Endometrium (tissue), 2 donors: ENCODE measurements around the gene HMCN2.

Source experiments
- FAIRE-seq: peaks from 2 replicates; lab custom pipeline; 2012; peaks lifted over from hg19 to GRCh38; lab: Jason Lieb, UNC
- donor health status: control.
- donor health status: control.

The HMCN2 gene

DNA sequence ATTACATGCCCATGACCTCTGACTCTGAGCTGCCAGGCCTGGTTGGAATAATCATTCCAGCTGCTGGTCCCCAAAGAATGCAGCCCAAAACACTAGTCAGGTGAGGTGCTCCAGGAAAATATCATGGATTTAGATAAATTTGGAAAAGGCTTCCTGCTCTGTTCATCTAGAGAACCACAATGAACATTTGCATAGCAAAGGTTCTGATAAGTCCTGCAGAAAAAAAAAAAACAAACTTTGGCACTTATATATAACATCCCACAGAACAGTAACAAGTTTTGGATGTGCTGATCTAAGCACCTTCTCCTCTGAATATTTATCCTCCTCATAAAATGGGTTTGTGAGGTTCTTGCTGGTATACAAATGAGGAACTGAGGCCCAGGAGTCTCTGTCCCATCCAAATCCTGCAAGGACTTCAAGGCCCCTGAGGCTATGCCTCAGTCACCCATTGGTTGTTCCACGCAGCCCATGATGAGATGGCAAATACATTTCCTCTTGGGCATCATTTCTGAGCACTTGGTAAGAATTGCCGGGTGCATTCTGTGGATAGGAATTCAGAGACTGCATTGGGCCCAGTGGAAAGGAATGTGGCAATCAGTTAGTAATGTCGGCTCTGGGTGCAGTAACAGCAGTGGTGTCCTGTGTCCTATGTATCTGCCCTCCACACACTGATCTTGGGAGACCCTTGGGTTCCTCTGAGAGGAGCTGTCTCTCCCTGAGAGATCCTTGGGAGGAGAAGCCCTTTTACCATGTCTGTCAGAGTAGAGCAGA, 105.8 kb downstream of the HMCN2 start:
- FAIRE-seq: no peak

GRCh38 chr9:130372057-130372456, 106.5 kb downstream of the HMCN2 start:
- FAIRE-seq: no peak

- no peak for FAIRE-seq
Measured at GRCh38 chr9:130373679-130374325, 108.2 kb downstream of the HMCN2 start.

GRCh38 chr9:130377612-130378011, 112.1 kb downstream of the HMCN2 start:
- FAIRE-seq: no peak

GRCh38 chr9:130378875-130379648, 113.5 kb downstream of the HMCN2 start:
- FAIRE-seq: no peak

- no peak for FAIRE-seq
Measured at GRCh38 chr9:130379649-130379970, 114.0 kb downstream of the HMCN2 start.

DNA sequence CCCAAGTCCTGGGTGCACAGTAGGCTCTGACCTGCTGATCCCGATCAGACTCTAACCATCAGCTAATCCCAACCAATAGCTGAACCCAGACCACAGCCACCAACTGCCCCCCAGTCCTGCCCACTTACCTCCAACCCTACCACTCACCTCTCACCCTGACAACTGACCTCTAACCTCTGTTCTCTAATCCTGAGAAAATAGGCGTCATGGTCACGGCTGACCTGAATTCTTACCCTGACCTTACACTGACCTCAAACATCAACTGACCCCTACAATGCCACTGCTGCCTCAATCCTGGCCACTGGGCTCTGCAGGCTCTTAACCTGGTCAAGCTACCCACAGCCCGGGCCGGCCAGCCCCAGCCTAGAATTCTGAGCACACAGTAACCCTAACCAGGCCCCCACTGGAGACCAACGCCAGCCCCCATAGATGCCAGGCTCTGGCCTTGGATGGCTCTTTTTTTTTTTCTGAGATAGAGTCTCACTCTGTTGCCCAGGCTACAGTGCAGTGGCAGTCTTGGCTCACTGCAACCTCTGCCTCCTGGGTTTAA, 115.4 kb downstream of the HMCN2 start:
- no peak for FAIRE-seq

DNA sequence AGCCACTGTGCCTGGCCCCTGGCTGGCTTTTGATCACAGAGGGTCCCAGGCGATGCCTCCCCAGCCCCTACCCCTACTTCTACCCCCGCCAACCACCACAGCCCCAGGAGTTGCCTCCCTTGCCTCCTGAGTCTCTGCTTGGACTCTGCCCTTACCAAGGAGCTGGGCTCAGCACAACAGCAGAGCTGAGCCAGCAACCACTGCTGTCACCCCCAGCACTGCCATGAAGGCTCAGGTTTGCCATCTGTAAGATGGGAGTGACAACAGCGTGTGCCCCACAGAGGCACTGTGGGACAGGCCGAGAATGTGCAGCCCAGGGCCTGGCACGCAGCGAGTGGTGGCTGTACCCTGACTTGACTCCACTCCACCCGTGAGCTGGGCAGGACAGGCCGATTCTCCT, 116.1 kb downstream of the HMCN2 start:
- FAIRE-seq: no peak

DNA sequence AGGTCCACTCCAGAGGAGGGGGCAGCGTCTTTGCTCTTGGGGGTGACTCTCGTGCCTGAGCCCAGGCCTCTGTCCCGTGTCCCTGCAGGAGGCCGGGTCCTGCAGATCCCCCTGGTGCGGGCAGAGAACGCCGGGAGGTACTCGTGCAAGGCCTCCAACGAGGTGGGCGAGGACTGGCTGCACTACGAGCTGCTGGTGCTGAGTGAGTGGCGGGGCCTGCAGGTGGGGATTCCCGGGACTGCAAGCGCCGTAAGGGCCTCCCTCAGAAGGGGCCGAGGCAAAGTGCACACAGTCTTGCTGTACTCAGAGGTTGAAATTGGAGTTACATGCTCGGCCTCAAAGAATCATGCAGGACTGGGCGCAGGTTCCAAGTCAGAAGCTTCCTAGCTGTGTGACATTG, 116.5 kb downstream of the HMCN2 start:
- no peak for FAIRE-seq

DNA sequence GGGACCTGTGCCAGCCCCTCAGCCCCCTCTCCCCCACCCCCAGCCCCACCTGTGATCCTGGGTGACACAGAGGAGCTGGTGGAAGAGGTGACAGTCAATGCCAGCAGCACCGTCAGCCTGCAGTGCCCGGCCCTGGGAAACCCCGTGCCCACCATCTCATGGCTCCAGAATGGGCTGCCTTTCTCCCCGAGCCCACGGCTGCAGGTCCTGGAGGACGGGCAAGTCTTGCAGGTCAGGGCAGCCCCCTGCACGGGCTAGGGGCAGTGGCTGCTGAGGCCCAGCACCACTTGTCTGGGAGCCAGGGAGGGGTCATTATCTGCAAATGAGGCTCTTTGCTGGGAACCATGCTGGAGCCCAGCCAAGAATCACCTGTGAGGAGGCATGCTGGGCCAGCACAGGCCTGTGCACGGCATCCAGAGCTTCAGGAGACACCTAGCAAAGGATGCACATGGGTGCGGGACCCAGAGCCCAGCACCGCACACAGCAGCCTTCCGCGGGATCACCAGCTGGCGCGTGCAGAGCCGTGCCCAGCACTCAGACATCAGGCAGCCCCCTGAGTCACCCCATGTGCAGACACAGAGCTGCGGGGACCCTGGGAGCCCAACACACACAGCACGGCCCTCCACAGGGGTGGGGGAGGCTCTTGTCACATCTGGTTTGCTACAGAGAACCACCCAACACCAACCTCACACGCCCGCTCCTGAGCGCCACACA, 117.2 kb downstream of the HMCN2 start:
- FAIRE-seq: no peak

DNA sequence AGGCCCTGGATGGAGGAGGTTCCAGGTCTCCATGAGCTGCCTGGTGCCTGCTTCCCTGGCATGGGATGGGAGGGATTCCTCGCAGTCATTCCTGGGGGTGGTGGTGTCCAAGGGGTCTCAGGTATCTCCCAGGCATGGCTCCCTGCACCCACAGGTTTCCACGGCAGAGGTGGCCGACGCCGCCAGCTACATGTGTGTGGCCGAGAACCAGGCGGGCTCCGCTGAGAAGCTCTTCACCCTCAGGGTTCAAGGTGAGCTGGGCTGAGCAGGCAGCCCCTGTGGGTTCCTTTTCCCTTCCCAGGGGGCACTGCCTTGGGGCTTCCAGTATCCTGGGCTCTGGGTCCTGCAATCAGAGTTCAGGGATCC, 117.8 kb downstream of the HMCN2 start:
- no peak for FAIRE-seq

- FAIRE-seq: no peak
Measured at GRCh38 chr9:130383979-130384676, 118.6 kb downstream of the HMCN2 start.

GRCh38 chr9:130385257-130385656, 119.7 kb downstream of the HMCN2 start:
- FAIRE-seq: no peak

GRCh38 chr9:130387398-130387797, 121.8 kb downstream of the HMCN2 start:
- FAIRE-seq: no peak

GRCh38 chr9:130387905-130388304, 122.3 kb downstream of the HMCN2 start:
- no peak for FAIRE-seq

- FAIRE-seq: no peak
Measured at GRCh38 chr9:130390390-130390789, 124.8 kb downstream of the HMCN2 start.

DNA sequence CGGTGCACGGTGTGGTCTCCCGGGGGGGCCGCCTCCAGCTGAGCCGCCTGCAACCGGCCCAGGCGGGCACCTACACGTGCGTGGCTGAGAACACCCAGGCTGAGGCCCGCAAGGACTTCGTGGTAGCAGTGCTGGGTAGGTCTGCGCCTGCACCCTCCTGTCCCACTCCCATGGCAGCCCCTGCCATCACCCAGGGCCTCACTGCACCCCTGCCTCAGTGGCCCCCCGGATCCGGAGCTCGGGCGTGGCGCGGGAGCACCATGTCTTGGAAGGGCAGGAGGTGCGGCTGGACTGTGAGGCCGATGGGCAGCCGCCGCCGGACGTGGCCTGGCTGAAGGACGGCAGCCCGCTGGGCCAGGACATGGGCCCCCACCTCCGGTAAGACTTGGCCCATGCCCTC, 125.4 kb downstream of the HMCN2 start:
- no peak for FAIRE-seq

DNA sequence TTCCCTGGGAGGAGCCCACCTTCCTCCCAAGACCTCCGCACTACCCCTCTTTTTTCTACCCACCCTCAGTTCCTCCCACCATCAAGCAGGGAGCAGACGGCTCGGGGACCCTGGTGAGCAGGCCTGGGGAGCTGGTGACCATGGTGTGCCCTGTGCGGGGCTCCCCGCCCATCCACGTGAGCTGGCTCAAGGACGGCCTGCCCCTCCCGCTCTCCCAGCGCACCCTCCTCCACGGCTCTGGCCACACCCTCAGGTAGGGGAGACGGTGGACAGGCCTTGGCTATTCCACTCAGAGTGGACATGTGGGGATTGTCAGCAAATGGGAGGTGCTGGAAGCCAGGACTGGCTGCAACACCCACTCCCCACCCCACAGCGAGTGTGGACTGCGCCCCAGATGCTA, 126.3 kb downstream of the HMCN2 start:
- no peak for FAIRE-seq

- FAIRE-seq: no peak
Measured at GRCh38 chr9:130393681-130394071, 128.1 kb downstream of the HMCN2 start.

- no peak for FAIRE-seq
Measured at GRCh38 chr9:130394320-130394719, 128.8 kb downstream of the HMCN2 start.

DNA sequence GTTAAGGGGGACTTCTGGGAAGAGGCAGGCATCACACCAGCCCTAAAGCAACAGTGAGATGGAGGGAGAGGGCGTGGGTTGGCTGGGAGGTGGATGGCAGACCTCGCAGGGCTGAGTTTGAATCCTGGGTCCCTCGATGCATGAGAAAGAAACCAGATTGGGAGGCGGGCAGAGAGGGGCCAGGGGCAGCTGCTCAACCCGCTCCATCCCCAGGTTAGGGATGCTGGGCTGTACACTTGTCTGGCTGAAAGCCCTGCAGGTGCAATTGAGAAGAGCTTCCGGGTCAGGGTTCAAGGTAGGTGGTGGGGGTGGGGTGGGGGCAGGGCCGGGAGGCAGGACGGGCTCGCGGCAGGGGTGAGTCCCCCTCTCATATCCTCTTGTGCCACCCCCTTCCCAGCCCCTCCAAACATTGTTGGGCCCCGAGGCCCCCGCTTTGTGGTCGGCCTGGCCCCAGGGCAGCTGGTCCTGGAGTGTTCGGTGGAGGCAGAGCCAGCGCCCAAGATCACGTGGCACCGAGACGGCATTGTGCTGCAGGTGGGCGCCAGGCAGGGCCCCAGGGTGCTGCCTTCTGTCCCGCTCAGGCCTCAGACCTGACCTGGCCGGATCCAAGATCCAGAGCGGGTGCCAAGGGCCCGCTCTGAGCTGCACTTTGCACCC, 129.4 kb downstream of the HMCN2 start:
- FAIRE-seq: no peak
